Mesenchymal stem cell (in vitro differentiated cells and primary cell): ENCODE results near the gene LDLRAD3.
A peak's percentile ranks its signal among the peaks of the same experiment; 100 is the strongest.

ENCODE experiments used
- DNase-seq: peaks from one replicate; pipeline ENCODE4 v3.0.0-alpha.2; 2013
- H2AFZ ChIP-seq: one replicate; pipeline ENCODE4 v1.6.1; 2013; ENCODE audit warnings: low read depth, mild to moderate bottlenecking, control low read depth, inconsistent platforms, low read length, moderate library complexity
- H2AK5ac ChIP-seq: 2 replicates; pipeline ENCODE4 v1.6.1; 2013; ENCODE audit warnings: low read length, moderate library complexity, mild to moderate bottlenecking, inconsistent platforms; ENCODE audit not compliant: severe bottlenecking
- H2BK120ac ChIP-seq: one replicate; pipeline ENCODE4 v1.6.1; 2013; ENCODE audit warnings: low read depth, mild to moderate bottlenecking, inconsistent platforms, low read length, moderate library complexity
- H2BK12ac ChIP-seq, 2 experiments: one replicate each; pipeline ENCODE4 v1.6.1; 2013; ENCODE audit warnings: inconsistent platforms in 2 of 2, low read length in 2 of 2, mild to moderate bottlenecking in 2 of 2, moderate library complexity in 2 of 2, control low read depth in 1 of 2
- H2BK15ac ChIP-seq: one replicate; pipeline ENCODE4 v1.6.1; 2013; ENCODE audit warnings: mild to moderate bottlenecking, low read depth, inconsistent platforms; ENCODE audit not compliant: poor library complexity, severe bottlenecking
- H2BK5ac ChIP-seq: 2 replicates; pipeline ENCODE4 v1.6.1; 2013; ENCODE audit warnings: low read depth, mild to moderate bottlenecking, low read length, control low read depth, inconsistent platforms; ENCODE audit not compliant: poor library complexity, severe bottlenecking
- H3K14ac ChIP-seq, 2 experiments: one replicate each; pipeline ENCODE4 v1.6.1; 2013; ENCODE audit warnings: inconsistent platforms in 2 of 2, low read length in 2 of 2, control low read depth in 1 of 2, mild to moderate bottlenecking in 1 of 2, moderate library complexity in 1 of 2
- H3K18ac ChIP-seq, 2 experiments: one replicate each; pipeline ENCODE4 v1.6.1; 2013; ENCODE audit warnings: inconsistent platforms in 2 of 2, low read length in 2 of 2, control low read depth in 1 of 2, low read depth in 1 of 2, mild to moderate bottlenecking in 1 of 2
- H3K23ac ChIP-seq, 2 experiments: one replicate each; pipeline ENCODE4 v1.6.1; 2013; ENCODE audit warnings: inconsistent platforms in 2 of 2, low read length in 2 of 2, mild to moderate bottlenecking in 2 of 2, moderate library complexity in 2 of 2, control low read depth in 1 of 2
- H3K27ac ChIP-seq: 2 replicates; pipeline ENCODE4 v1.5.1; 2013; ENCODE audit warnings: mild to moderate bottlenecking, moderate library complexity, low read length, control low read depth, inconsistent platforms; ENCODE audit not compliant: poor library complexity, severe bottlenecking
- H3K27me3 ChIP-seq, 2 experiments: 2 replicates each; pipeline versions ENCODE4 v1.6.1 to v1.7.0; 2013; ENCODE audit warnings: low read length in 2 of 2, mild to moderate bottlenecking in 2 of 2, moderate library complexity in 2 of 2, control low read depth in 1 of 2, inconsistent platforms in 1 of 2; ENCODE audit not compliant: control insufficient read depth in 1 of 2, insufficient read depth in 1 of 2
- H3K36me3 ChIP-seq, 2 experiments: 2 replicates each; pipeline versions ENCODE4 v1.6.1 to v1.7.0; 2013; ENCODE audit warnings: low read length in 2 of 2, control low read depth in 1 of 2, inconsistent platforms in 1 of 2, low read depth in 1 of 2, mild to moderate bottlenecking in 1 of 2; ENCODE audit not compliant: insufficient read depth in 2 of 2, control insufficient read depth in 1 of 2
- H3K4ac ChIP-seq, 2 experiments: one replicate each; pipeline ENCODE4 v1.6.1; 2013; ENCODE audit warnings: inconsistent platforms in 2 of 2, low read length in 2 of 2, mild to moderate bottlenecking in 2 of 2, moderate library complexity in 2 of 2, control low read depth in 1 of 2, low read depth in 1 of 2
- H3K4me1 ChIP-seq: 2 replicates; pipeline ENCODE4 v1.6.1; 2013; ENCODE audit warnings: low read depth, low read length, control low read depth; ENCODE audit not compliant: control insufficient read depth, insufficient read depth
- H3K4me2 ChIP-seq: 2 replicates; pipeline ENCODE4 v1.6.1; 2013; ENCODE audit warnings: low read length, mild to moderate bottlenecking, inconsistent platforms; ENCODE audit not compliant: poor library complexity, severe bottlenecking
- H3K4me3 ChIP-seq, 2 experiments: 2 replicates each; pipeline versions ENCODE4 v1.5.1 to v1.7.0; 2013; ENCODE audit warnings: low read length in 2 of 2, mild to moderate bottlenecking in 2 of 2, control low read depth in 1 of 2, low read depth in 1 of 2; ENCODE audit not compliant: insufficient read depth in 1 of 2
- H3K79me1 ChIP-seq: replicated peaks from 2 replicates; pipeline ENCODE4 v1.6.1; 2013; ENCODE audit warnings: mild to moderate bottlenecking, control low read depth, low read length, inconsistent platforms; ENCODE audit not compliant: poor library complexity, severe bottlenecking
- H3K9ac ChIP-seq: 2 replicates; pipeline ENCODE4 v1.7.0; 2013; ENCODE audit warnings: mild to moderate bottlenecking, low read length, moderate library complexity
- H3K9me3 ChIP-seq: 2 replicates; pipeline ENCODE4 v1.7.0; 2013; ENCODE audit warnings: mild to moderate bottlenecking, low read length; ENCODE audit not compliant: control insufficient read depth
- H4K8ac ChIP-seq: one replicate; pipeline ENCODE4 v1.6.1; 2013; ENCODE audit warnings: inconsistent platforms, mild to moderate bottlenecking, low read length, moderate library complexity
- H4K91ac ChIP-seq: one replicate; pipeline ENCODE4 v1.6.1; 2013; ENCODE audit warnings: mild to moderate bottlenecking, low read length, inconsistent platforms
- WGBS: methylation state at CpG from one replicate; pipeline ENCODE4 v1.1.7; 2013; ENCODE audit warnings: mixed read lengths; 5-methylcytosine and 5-hydroxymethylcytosine counted together

The LDLRAD3 gene

GRCh38 chr11:36088266-36088972 is 144.6 kb downstream of the LDLRAD3 start:
- H3K27ac ChIP-seq = no peak overlapping the region
- WGBS = 72% methylated on average over 6 of the region's 6 CpGs
- peaks cover 4% of the 10 kb centered on the region for H3K4me1 ChIP-seq
- DNase-seq = peak; percentile 37
- H2BK120ac ChIP-seq = no peak overlapping the region
- no peak overlapping the region for H2AK5ac ChIP-seq
- H3K79me1 ChIP-seq = no peaks in the 10 kb centered on the region
- H3K14ac ChIP-seq = peak overlapping the region in 1 of 2 experiments; percentile 29
- H3K36me3 ChIP-seq = peaks cover 0 to 9% of the 10 kb centered on the region in 2 experiments
- peak overlapping the region; percentile 30 to 70 for H3K18ac ChIP-seq
- H2AFZ ChIP-seq = no peak overlapping the region
- H3K4me3 ChIP-seq = peak overlapping the region in 1 of 2 experiments; percentile 16
- H3K23ac ChIP-seq = no peak overlapping the region
- H4K8ac ChIP-seq = peak overlapping the region; percentile 12
- H3K27me3 ChIP-seq = no peaks in the 10 kb centered on the region
- no peak overlapping the region for H2BK15ac ChIP-seq
- no peak overlapping the region for H2BK12ac ChIP-seq
- peak overlapping the region; percentile 63 for H3K9ac ChIP-seq
- peaks cover 3% of the 10 kb centered on the region for H3K9me3 ChIP-seq
- H4K91ac ChIP-seq = no peak overlapping the region
- H2BK5ac ChIP-seq = no peak overlapping the region
- peak overlapping the region in 1 of 2 experiments; percentile 26 for H3K4ac ChIP-seq
- H3K4me2 ChIP-seq = no peak overlapping the region

- H2AFZ ChIP-seq = no peak overlapping the region
- H3K18ac ChIP-seq = peak overlapping the region; percentile 37 to 40
- peak overlapping the region; percentile 65 to 70 for H2BK12ac ChIP-seq
- no peak overlapping the region for H4K8ac ChIP-seq
- H3K27ac ChIP-seq = no peak overlapping the region
- no peak overlapping the region for H3K14ac ChIP-seq
- peak overlapping the region in 1 of 2 experiments; percentile 32 for H3K4ac ChIP-seq
- H4K91ac ChIP-seq = no peak overlapping the region
- H3K9me3 ChIP-seq = peaks cover 1% of the 10 kb centered on the region
- no peak overlapping the region for H2AK5ac ChIP-seq
- no peak overlapping the region for H2BK15ac ChIP-seq
- H3K4me2 ChIP-seq = no peak overlapping the region
- no peak overlapping the region for H2BK5ac ChIP-seq
- H3K9ac ChIP-seq = no peak overlapping the region
- H2BK120ac ChIP-seq = no peak overlapping the region
- H3K4me3 ChIP-seq = no peak overlapping the region
- peaks cover 0 to 5% of the 10 kb centered on the region in 2 experiments for H3K36me3 ChIP-seq
- H3K79me1 ChIP-seq = no peaks in the 10 kb centered on the region
- DNase-seq = no peak
- no peak overlapping the region for H3K23ac ChIP-seq
- H3K4me1 ChIP-seq = peaks cover 4% of the 10 kb centered on the region
- no peaks in the 10 kb centered on the region for H3K27me3 ChIP-seq
These were observed 146.1 kb downstream of the LDLRAD3 start for GRCh38 chr11:36089920-36090319.

GRCh38 chr11:36090356-36091109 is 146.7 kb downstream of the LDLRAD3 start:
- 86% methylated on average over 10 of the region's 10 CpGs for WGBS
- H3K4me3 ChIP-seq = no peak overlapping the region
- no peaks in the 10 kb centered on the region for H3K9me3 ChIP-seq

GRCh38 chr11:36091256-36091811 is 147.5 kb downstream of the LDLRAD3 start:
- Histone ChIP-seq H2AK5ac (no peak overlapping the region), H3K4me2 (no peak overlapping the region), H2BK120ac (no peak overlapping the region), H3K18ac (peak overlapping the region; percentile 40 to 79), H3K79me1 (peaks cover 2% of the 10 kb centered on the region), H3K23ac (no peak overlapping the region), H4K91ac (no peak overlapping the region), H3K36me3 (peaks cover under 1 to 3% of the 10 kb centered on the region in 2 experiments), H2BK5ac (no peak overlapping the region), H3K14ac (no peak overlapping the region), H3K9ac (no peak overlapping the region), H2AFZ (no peak overlapping the region), H3K9me3 (no peaks in the 10 kb centered on the region), H3K4me3 (no peak overlapping the region), H3K27ac (no peak overlapping the region), H3K27me3 (no peaks in the 10 kb centered on the region), H2BK15ac (no peak overlapping the region), H3K4ac (peak overlapping the region in 1 of 2 experiments; percentile 0), H2BK12ac (no peak overlapping the region), H3K4me1 (peaks cover 4% of the 10 kb centered on the region), H4K8ac (no peak overlapping the region)
- WGBS = no CpG with 5 or more reads among the region's 7 CpGs
- DNase-seq = peak; percentile 71

More at GRCh38 chr11:36090356-36091109, 146.7 kb downstream of the LDLRAD3 start:
- H3K27ac ChIP-seq = no peak overlapping the region
- H2AK5ac ChIP-seq = no peak overlapping the region
- peak overlapping the region; percentile 56 for H2BK120ac ChIP-seq
- H2BK12ac ChIP-seq = peak overlapping the region; percentile 91 to 93
- no peak overlapping the region for H2BK5ac ChIP-seq
- H4K91ac ChIP-seq = peak overlapping the region; percentile 23
- H2BK15ac ChIP-seq = peak overlapping the region; percentile 15
- H3K27me3 ChIP-seq = no peaks in the 10 kb centered on the region
- H3K4me1 ChIP-seq = peaks cover 4% of the 10 kb centered on the region
- peak overlapping the region in 1 of 2 experiments; percentile 36 for H3K14ac ChIP-seq
- H3K4me2 ChIP-seq = no peak overlapping the region
- peak overlapping the region; percentile 32 to 55 for H3K4ac ChIP-seq
- no peaks in the 10 kb centered on the region for H3K79me1 ChIP-seq
- no peak overlapping the region for H3K9ac ChIP-seq
- no peak for DNase-seq
- H3K18ac ChIP-seq = peak overlapping the region; percentile 40 to 79
- no peak overlapping the region for H3K23ac ChIP-seq
- no peak overlapping the region for H2AFZ ChIP-seq
- H4K8ac ChIP-seq = no peak overlapping the region
- H3K36me3 ChIP-seq = peaks cover 0 to 2% of the 10 kb centered on the region in 2 experiments
